ENCODE results near the gene CRLF3. TPM values are rescaled to one million over a fixed set of nuclear protein-coding genes. Genes with fewer than 3 reads are reported as not detected.
A peak's percentile ranks its signal among the peaks of the same experiment; 100 is the strongest.
"Not testable (repeated sequence)": the region's sequence is repeated elsewhere in the genome, so short reads cannot be mapped to it uniquely, and the experiment has no call there.

Gene CRLF3
- total RNA-seq, 6 experiments from 2014 or later = 11.6 to 13.4 (median 12.1) TPM

DNA sequence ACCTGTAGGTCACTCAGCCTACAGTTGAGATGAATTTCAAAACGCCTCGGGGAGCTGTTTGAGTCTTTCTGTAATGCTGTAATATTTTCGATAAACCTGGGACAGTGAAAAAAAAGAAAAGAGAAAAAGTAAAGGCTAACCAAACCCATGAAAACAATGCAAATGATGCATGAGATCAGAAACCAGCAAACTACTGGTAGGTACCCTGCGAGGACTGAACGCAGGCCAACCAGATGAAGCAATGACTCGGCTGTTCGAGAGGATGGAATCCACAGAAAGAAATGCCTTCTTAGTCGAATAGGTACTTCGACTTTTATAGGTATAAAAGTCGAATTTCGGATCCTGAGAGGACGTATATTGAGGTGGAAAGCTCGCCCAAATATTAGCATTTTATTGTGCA is 6.8 kb upstream of the CRLF3 start:
- TF ChIP-seq, protein P1, sequence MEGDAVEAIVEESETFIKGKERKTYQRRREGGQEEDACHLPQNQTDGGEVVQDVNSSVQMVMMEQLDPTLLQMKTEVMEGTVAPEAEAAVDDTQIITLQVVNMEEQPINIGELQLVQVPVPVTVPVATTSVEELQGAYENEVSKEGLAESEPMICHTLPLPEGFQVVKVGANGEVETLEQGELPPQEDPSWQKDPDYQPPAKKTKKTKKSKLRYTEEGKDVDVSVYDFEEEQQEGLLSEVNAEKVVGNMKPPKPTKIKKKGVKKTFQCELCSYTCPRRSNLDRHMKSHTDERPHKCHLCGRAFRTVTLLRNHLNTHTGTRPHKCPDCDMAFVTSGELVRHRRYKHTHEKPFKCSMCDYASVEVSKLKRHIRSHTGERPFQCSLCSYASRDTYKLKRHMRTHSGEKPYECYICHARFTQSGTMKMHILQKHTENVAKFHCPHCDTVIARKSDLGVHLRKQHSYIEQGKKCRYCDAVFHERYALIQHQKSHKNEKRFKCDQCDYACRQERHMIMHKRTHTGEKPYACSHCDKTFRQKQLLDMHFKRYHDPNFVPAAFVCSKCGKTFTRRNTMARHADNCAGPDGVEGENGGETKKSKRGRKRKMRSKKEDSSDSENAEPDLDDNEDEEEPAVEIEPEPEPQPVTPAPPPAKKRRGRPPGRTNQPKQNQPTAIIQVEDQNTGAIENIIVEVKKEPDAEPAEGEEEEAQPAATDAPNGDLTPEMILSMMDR (IDR thresholded peaks at IDR 0.05) = no peak
- peak overlapping the region; percentile 92 for H3K27ac Mint-ChIP-seq
- H3K27me3 Mint-ChIP-seq (ENCODE audit: insufficient read depth) = no peaks in the 10 kb centered on the region
- no peak for DNase-seq
- peak overlapping the region; percentile 99 for H3K4me3 Mint-ChIP-seq
- H3K4me1 Mint-ChIP-seq (ENCODE audit: low read depth) = peaks cover 18% of the 10 kb centered on the region
- H3K9me3 Mint-ChIP-seq = no peaks in the 10 kb centered on the region
- H3K36me3 Mint-ChIP-seq (ENCODE audit: low read depth) = no peaks in the 10 kb centered on the region; the same call in none of the 2 replicates

- Mint-ChIP-seq H3K4me3 (no peak overlapping the region), H3K27ac (no peak overlapping the region), H3K9me3 (no peaks in the 10 kb centered on the region), H3K27me3 (ENCODE audit: insufficient read depth) (no peaks in the 10 kb centered on the region), H3K4me1 (ENCODE audit: low read depth) (peaks cover 19% of the 10 kb centered on the region), H3K36me3 (ENCODE audit: low read depth) (no peaks in the 10 kb centered on the region)
- DNase-seq = no peak
- TF ChIP-seq, protein P1 (IDR thresholded peaks at IDR 0.05) = no peak
Observed at GRCh38 chr17:30829022-30829421, 4.5 kb upstream of the CRLF3 start.

DNA sequence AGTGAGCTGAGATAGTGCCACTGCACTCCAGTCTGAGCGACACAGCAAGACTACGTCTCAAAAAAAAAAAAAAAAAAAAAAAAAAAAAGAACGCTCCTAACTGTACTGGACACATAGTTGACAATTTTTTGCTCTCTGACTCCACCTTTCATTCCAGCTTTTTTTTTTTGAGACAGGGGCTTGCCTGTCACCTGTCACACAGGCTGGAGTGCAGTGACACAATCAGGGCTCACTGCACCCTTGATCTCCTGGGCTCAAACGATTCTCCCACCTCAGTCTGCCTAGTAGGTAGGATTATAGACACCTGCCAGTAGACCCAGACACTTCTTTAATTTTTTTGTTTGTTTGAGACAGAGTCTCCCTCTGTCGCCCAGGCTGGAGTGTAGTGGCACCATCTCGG is 2.6 kb upstream of the CRLF3 start:
- H3K4me3 Mint-ChIP-seq = no peak overlapping the region

GRCh38 chr17:30824002-30824355 is 513 bp downstream of the CRLF3 start:
- Mint-ChIP-seq H3K4me1 (ENCODE audit: low read depth) (peaks cover 33% of the 10 kb centered on the region), H3K4me3 (peak overlapping the region; percentile 94), H3K27me3 (ENCODE audit: insufficient read depth) (no peaks in the 10 kb centered on the region; the same call in 1 of the 2 replicates), H3K9me3 (no peaks in the 10 kb centered on the region), H3K27ac (peak overlapping the region; percentile 72), H3K36me3 (ENCODE audit: low read depth) (no peaks in the 10 kb centered on the region)
- TF ChIP-seq, protein P1 (IDR thresholded peaks at IDR 0.05) = no peak
- DNase-seq = no peak

More for the DNA sequence above, 2.6 kb upstream of the CRLF3 start:
- no peak for DNase-seq
- Mint-ChIP-seq H3K27me3 (ENCODE audit: insufficient read depth) (no peaks in the 10 kb centered on the region), H3K4me1 (ENCODE audit: low read depth) (peaks cover 26% of the 10 kb centered on the region), H3K36me3 (ENCODE audit: low read depth) (no peaks in the 10 kb centered on the region), H3K27ac (no peak overlapping the region), H3K9me3 (no peaks in the 10 kb centered on the region)
- TF ChIP-seq, protein P1 (IDR thresholded peaks at IDR 0.05) = no peak

DNA sequence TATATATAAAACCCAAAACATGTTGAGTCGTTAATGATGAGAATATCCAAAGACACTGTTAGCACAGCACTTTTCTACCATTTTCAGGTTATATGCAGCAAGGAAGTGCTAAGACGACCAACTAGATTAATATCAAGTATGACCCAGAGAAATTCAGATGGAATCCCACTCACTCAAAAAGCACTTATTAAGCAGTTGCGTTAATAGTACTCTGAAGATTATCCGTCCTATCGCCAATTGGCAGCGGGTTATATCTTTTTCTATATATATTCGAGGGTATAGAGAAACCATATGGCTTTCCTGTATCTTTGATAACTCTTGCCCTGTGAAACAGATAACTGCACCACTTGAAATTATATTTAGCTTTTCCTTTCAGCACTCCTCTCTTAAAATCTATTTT is 1.1 kb downstream of the CRLF3 start:
- DNase-seq = no peak
- Mint-ChIP-seq H3K27ac (peak overlapping the region; percentile 72; the same call in 1 of the 2 replicates), H3K4me3 (peak overlapping the region; percentile 94), H3K27me3 (ENCODE audit: insufficient read depth) (no peaks in the 10 kb centered on the region; the same call in 1 of the 2 replicates), H3K9me3 (no peaks in the 10 kb centered on the region), H3K4me1 (ENCODE audit: low read depth) (peaks cover 33% of the 10 kb centered on the region), H3K36me3 (ENCODE audit: low read depth) (no peaks in the 10 kb centered on the region)
- TF ChIP-seq, protein P1 (IDR thresholded peaks at IDR 0.05) = no peak

GRCh38 chr17:30822919-30823318 is 1.6 kb downstream of the CRLF3 start:
- H3K27me3 Mint-ChIP-seq (ENCODE audit: insufficient read depth); H3K27ac Mint-ChIP-seq; H3K36me3 Mint-ChIP-seq (ENCODE audit: low read depth); H3K9me3 Mint-ChIP-seq; DNase-seq; H3K4me3 Mint-ChIP-seq: not testable (repeated sequence)
- H3K4me1 Mint-ChIP-seq (ENCODE audit: low read depth) = peaks cover 33% of the 10 kb centered on the region

All from HFFc6 (cell line).